HG03060 (cell line): ENCODE measurements around the gene PSME3.
"Not testable (repeated sequence)": the region's sequence is repeated elsewhere in the genome, so short reads cannot be mapped to it uniquely, and the experiment has no call there.

Source experiments
- ATAC-seq: cut with Tn5 transposase; IDR thresholded peaks from one replicate; pipeline ENCODE4 v1.9.1; 2021; ENCODE audit warnings: low read depth, moderate number of reproducible peaks; ENCODE audit not compliant: unreplicated experiment

The PSME3 gene

GRCh38 chr17:42849031-42849430, 15.8 kb downstream of the PSME3 start:
- no peak for ATAC-seq

- ATAC-seq = no peak
These were observed 16.4 kb downstream of the PSME3 start for GRCh38 chr17:42849451-42850181.

GRCh38 chr17:42850954-42851353, 17.8 kb downstream of the PSME3 start, which contains the start of gene AOC3:
Gene AOC3 (plus strand): TSS chr17:42851199. CDS start chr17:42851344, 145 bp downstream.
- ATAC-seq = no peak

DNA sequence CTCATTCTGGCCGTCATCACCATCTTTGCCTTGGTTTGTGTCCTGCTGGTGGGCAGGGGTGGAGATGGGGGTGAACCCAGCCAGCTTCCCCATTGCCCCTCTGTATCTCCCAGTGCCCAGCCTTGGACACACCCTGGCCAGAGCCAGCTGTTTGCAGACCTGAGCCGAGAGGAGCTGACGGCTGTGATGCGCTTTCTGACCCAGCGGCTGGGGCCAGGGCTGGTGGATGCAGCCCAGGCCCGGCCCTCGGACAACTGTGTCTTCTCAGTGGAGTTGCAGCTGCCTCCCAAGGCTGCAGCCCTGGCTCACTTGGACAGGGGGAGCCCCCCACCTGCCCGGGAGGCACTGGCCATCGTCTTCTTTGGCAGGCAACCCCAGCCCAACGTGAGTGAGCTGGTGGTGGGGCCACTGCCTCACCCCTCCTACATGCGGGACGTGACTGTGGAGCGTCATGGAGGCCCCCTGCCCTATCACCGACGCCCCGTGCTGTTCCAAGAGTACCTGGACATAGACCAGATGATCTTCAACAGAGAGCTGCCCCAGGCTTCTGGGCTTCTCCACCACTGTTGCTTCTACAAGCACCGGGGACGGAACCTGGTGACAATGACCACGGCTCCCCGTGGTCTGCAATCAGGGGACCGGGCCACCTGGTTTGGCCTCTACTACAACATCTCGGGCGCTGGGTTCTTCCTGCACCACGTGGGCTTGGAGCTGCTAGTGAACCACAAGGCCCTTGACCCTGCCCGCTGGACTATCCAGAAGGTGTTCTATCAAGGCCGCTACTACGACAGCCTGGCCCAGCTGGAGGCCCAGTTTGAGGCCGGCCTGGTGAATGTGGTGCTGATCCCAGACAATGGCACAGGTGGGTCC, 18.4 kb downstream of the PSME3 start:
- not testable (repeated sequence) for ATAC-seq

GRCh38 chr17:42852351-42852750, 19.2 kb downstream of the PSME3 start:
- no peak for ATAC-seq

GRCh38 chr17:42853004-42853403, 19.8 kb downstream of the PSME3 start:
- no peak for ATAC-seq

DNA sequence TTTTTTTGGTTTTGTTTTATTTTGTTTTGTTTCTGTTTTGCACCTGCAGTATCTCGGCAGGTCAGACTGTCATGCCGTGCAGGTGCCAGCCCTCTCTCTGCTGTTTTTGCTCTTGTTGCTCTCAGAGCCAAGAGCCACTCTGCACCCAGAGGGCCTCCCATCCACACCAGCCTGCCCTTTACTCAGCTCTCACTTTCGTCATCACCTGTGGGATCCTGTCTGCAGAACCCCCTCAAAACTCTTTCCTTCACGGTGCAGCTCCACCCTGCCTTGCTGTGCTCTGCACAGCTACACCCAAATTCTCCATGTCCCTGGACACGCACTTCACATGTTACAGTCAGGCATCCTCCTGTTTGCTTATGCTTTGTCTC, 20.4 kb downstream of the PSME3 start:
- ATAC-seq = no peak

DNA sequence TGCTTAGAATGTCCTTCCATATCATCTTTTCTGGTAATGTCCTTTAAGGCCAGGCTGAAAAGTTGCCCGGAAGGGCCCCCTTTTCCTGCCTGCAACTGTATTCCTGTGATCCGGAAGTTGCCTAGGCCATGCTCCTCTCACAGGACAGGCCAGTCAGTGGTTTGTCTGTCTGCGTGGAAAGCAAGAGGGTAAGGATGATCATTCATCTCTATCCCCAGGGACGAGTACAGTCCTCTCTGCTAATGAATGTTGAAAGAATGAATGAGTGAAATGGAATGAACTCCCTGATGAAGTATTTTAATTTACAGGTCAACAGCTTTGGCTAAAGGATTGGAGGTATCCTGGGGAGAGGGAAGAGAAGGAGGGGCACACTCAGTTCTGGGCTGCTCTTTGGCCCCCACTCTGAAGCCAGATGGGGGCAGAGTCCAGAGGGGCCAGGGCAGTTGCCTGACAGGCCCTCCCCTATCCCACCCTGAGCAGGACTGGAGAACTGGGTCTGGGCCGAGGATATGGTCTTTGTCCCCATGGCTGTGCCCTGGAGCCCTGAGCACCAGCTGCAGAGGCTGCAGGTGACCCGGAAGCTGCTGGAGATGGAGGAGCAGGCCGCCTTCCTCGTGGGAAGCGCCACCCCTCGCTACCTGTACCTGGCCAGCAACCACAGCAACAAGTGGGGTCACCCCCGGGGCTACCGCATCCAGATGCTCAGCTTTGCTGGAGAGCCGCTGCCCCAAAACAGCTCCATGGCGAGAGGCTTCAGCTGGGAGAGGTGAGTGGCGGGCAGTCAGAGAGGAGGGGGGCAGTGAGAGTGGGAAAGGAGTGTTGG, 21.0 kb downstream of the PSME3 start:
- ATAC-seq = no peak

GRCh38 chr17:42855048-42855596, 21.9 kb downstream of the PSME3 start:
- ATAC-seq = no peak

GRCh38 chr17:42856093-42856492, 22.9 kb downstream of the PSME3 start:
- not testable (repeated sequence) for ATAC-seq

DNA sequence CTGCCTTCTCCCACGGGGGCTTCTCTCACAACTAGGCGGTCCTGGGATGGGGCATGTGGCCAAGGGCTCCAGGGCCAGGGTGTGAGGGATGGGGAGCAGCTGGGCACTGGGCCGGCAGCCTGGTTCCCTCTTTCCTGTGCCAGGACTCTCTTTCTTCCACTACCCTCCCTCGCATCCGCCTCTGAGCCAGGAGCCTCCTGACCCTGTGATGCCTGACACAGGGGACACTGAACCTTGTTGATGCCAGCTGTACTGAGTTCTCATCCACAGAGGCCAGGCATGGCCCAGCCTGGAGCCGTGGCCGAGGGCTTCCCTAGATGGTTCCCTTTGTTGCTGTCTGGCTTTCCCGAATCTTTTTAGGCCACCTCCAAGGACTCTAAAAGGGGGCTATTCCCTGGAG, 23.3 kb downstream of the PSME3 start:
- ATAC-seq = not testable (repeated sequence)

- ATAC-seq = no peak
These were observed 24.2 kb downstream of the PSME3 start for GRCh38 chr17:42857389-42857788.

DNA sequence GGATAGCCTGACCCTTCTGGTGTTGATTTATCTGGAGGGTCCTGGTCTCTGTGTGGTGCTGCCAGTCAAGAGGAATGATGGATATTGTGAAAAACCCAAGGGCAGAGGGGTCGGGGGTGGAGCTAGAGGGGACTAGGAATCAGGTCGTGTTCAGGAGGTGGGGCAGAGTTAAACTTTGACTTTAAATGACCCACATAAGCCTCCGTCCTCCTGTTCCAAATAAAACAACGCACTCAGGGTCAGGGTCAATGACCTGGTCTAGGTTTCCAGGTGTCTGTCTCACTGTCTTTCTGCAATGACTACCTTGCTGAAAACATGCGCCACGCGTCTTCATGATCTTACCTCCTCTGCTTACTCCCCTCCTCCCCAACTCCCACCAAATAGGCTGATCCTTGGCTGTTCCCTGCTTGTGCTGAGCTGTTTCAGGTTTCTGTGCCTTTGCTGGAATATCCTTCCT, 32.5 kb downstream of the PSME3 start:
- no peak for ATAC-seq

DNA sequence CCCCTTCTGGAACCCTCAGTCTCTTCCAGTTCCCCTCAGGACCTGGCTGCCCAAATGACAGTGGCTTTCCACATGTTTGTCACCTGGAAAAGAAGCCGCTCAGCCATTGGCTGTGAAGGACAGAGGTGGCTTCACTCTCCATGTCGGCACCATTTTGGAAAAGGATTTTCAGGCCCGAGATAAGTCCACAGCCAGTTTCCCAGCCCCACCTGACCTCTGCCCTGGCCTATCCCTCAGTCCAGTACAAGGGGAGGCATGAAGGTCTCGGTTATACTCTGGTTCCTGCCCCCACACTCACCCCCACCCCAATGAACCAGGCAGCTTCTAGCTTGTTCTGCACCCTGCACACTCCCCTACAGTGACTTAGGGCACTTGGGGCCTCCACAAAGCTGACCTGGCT, 33.0 kb downstream of the PSME3 start:
- ATAC-seq = no peak

DNA sequence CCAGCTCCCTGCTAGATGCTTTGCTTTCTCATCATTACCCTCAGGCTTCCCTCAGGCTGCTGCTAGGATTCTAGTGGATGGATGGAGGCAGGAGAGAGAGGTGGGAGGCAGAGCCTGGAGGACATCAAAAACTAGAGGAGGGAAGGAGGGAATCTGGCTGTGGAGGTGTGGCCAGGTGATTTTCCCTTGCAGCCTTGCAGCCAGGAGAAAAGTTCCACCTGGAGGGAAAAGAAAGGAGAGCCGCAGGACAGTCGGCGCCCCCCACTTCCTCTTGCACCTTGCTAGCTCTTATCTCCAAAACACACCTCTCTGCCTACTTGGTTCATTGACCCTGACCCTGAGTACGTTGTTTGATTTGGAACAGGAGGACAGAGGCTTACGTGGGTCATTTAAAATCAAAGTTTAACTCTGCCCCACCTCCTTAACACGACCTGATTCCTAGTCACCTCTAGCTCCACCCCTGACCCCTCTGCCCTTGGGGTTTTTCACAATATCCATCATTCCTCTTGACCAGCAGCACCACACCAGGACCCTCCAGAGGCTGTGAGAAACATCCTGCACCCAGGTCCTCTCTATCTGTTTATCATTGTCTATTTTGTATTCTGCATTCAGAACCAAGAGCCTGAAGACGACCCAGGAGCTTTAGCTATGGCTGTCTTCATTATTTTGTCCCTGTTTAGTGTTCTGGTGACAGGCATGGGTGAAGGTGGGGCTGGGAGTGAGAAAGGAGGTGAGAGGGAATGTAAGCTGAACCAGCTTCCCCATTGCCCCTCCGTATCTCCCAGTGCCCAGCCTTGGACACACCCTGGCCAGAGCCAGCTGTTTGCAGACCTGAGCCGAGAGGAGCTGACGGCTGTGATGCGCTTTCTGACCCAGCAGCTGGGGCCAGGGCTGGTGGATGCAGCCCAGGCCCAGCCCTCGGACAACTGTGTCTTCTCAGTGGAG, 33.7 kb downstream of the PSME3 start:
- ATAC-seq = no peak

- not testable (repeated sequence) for ATAC-seq
These were observed 34.6 kb downstream of the PSME3 start for GRCh38 chr17:42867694-42868261.

DNA sequence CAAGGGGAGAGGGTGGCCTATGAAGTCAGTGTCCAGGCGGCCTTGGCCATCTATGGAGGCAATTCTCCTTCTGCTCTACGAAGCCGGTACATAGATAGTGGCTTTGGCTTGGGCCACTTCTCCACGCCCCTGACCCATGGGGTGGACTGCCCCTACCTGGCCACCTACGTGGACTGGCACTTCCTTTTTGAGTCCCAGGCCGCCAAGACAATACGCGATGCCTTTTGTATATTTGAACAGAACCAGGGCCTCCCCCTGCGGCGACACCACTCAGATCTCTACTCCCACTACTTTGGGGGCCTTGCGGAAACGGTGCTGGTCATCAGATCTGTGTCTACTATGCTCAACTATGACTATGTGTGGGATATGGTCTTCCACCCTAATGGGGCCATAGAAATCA, 35.1 kb downstream of the PSME3 start:
- ATAC-seq = no peak

GRCh38 chr17:42871647-42872046, 38.5 kb downstream of the PSME3 start:
- ATAC-seq = no peak
